Medulla oblongata (tissue), 1 donor: ENCODE data around the gene DENND4A.
"Not testable (repeated sequence)": the region's sequence is repeated elsewhere in the genome, so short reads cannot be mapped to it uniquely, and the experiment has no call there.

Experiments
- DNase-seq: peaks from one replicate; pipeline ENCODE4 v3.0.0-alpha.2; 2015; ENCODE audit errors: extremely low spot score

Gene DENND4A

GRCh38 chr15:65757256-65757655 is 34.8 kb downstream of the DENND4A start:
- no peak for DNase-seq

- DNase-seq, result no peak
Observed at GRCh38 chr15:65752151-65752700, 39.9 kb downstream of the DENND4A start.

DNA sequence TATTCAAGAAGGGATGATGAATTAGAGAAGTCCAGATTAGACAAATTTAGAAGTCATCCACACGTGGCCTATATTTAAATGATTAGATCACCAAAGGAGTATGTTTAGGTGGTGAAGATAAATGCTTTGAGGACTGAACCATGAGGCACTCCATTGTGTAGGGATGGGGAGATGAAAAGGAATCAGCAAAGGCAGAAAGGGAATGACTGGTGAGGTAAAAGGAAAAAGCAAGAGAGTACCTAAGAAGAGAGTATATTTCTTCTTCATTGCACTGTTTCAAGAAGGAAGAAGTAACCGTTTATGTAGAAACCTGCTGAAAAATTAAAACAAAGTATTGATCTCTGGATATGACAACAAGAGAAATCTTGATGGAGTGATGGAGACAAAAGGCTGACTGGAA is 40.7 kb downstream of the DENND4A start:
- DNase-seq, result no peak

- DNase-seq, result no peak
Observed at GRCh38 chr15:65747265-65747664, 44.8 kb downstream of the DENND4A start.

GRCh38 chr15:65743637-65744252 is 48.3 kb downstream of the DENND4A start:
- DNase-seq, result no peak

GRCh38 chr15:65740148-65740547 is 51.9 kb downstream of the DENND4A start:
- no peak for DNase-seq

DNA sequence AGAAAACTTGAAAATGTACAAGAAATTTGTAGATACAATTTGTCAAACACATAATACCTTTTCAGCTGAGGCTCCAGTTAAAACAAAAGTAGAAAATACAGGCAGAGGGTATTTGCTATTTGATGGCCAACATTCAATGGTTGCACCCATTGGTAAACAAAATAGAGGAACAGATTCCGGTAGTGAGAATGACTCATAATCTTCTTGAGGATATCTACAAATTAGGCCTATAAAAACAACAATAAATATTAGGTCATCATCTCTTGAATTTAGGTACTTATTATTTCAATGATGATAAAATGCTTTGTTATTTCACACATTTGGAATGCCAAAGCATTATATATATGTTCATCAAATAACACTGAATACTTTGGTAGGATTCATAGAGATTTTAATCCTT is 53.4 kb downstream of the DENND4A start:
- no peak for DNase-seq

- DNase-seq, result not testable (repeated sequence)
Observed at GRCh38 chr15:65733599-65733998, 58.5 kb downstream of the DENND4A start.

GRCh38 chr15:65732698-65733097 is 59.4 kb downstream of the DENND4A start:
- no peak for DNase-seq

DNA sequence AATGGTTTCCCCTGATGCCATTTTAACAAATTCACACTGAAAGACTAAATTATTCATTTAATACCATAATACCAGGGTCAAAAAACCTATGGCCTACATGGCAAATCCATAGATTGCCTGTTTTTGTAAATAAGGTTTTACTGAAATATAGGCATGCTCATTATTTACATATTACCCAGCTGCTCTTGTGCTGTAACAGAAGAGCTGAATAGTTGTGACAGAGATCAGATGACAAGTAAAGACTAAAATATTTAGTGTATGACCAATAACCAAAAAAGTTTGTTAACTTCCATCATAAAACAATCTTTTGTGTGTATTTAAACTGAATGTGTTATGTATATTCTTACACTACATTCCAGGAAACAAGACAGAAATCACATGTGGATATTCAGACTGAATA is 60.2 kb downstream of the DENND4A start:
- no peak for DNase-seq

- no peak for DNase-seq
Observed at GRCh38 chr15:65730549-65731172, 61.4 kb downstream of the DENND4A start.

GRCh38 chr15:65724464-65725215 is 67.5 kb downstream of the DENND4A start:
- no peak for DNase-seq

- no peak for DNase-seq
Observed at GRCh38 chr15:65723876-65724275, 68.2 kb downstream of the DENND4A start.

DNA sequence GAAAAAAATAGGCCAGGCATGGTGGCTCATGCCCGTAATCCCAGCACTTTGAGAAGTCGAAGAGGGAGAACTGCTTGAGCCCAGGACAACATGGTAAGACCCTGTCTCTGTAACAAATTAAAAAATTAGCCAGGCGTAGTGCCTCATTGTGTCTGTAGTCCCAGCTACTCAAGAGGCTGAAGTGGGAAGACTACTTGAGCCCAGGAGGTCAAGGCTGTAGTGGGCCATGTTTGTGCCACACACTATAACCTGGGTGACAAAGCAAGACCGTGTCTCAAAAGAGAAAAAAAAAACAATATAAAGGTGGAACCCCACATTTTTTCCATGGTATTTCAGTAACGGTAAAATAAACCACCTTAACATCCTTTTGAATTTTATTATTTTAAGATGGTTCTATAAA is 69.9 kb downstream of the DENND4A start:
- DNase-seq, result no peak

DNA sequence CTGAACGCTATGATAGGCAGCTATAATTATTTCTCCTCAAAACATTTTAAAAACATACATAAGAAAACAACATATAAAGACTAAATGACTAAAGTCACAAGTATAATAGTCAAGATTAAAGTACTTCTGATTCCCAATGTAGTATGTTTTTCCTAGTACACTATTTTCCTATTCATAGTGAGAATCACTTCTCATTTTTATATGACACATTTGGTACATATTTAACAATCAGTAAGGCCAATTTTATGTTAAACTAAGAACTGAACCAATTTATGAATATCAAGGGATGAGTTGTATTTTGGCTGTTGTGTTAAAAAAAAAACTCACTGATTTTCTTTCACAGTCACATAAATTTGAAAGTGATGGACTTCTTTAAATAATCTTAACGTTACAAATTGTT is 79.7 kb downstream of the DENND4A start:
- no peak for DNase-seq

- DNase-seq, result no peak
Observed at GRCh38 chr15:65695081-65695480, 97.0 kb downstream of the DENND4A start.

DNA sequence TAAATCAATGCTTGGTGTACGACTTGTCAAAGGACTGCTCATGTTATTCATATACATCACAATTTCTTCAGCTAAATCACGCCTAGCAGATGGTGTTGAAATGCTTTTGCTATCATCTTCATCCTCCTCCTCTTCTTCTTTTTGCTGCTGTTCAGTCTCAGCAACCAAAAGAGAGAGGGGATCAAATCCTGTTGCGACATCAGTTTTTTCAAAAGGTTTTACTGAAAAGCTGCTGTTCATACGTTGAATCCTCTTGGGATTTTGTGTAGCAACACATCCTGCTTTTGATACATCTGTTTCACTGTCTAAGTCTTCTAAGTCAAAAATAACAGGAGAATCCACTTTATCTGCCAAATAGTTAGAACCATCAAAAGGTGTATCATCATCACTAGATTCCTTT is 101.3 kb downstream of the DENND4A start:
- DNase-seq, result no peak

GRCh38 chr15:65690173-65690572 is 101.9 kb downstream of the DENND4A start:
- no peak for DNase-seq

DNA sequence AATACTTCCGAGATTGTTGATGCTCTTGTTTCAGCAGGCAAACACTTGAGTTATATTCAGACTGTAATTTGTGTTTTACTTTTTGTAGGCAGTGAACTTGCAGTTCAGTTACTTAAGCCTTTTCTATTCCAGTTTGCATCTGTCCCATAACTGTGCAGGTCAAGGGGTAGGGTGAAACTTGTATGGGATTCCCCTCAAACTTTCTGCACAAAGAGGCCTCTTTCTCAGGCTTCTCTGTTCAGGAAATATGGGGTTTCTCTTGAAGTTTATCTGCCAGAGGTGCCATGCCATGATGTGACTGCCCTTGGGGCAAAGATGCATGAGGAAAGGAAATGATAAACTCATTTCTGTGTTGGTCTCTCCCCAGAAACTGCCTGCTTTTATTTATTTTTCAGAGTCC is 103.6 kb downstream of the DENND4A start:
- no peak for DNase-seq

DNA sequence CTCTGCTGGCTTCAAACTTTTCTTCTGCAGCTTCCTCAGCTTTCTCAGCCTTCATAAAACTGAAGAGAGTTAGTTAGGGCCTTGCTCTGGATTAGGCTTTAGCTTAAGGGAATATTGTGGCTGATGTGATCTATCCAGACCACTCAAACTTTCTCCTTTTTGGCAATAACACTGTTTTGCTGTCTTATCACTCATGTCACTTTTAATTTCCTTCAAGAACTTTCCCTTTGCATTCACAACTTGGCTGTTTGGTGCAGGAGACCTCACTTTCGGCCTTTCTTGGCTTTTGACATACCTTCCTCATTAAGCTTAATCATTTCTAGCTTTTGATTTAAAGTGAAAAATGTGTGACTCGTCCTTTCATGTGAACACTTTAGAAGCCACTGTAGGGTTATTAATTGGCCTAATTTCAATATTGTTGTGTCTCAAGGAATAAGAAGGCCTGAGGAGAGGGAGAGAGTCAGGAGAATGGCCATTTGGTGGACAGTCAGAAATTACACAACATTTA is 109.6 kb downstream of the DENND4A start:
- DNase-seq, result no peak

- DNase-seq, result no peak
Observed at GRCh38 chr15:65680544-65680943, 111.5 kb downstream of the DENND4A start.

DNA sequence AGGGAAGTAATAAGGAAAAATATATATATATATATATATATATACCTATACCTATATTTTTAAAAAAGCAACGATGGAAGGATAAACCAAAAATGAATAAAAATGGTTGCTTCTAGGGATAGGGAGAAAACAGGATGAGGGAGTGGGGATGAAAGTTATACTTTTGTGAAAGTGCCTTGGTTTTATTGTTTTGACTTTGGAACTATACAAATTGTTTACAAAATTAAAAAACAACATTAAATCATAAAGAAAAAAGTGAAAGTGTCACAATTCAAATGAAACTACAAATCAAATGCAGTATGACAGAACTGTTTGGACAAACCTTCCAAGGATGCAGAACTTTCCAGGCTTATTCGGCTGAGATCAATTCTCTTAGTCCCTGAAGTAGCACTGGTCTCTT is 116.0 kb downstream of the DENND4A start:
- no peak for DNase-seq

- no peak for DNase-seq
Observed at GRCh38 chr15:65675551-65675950, 116.5 kb downstream of the DENND4A start.
